Progenitor cell of endocrine pancreas (in vitro differentiated cells): ENCODE data around the gene HYI. TPM values are rescaled to one million over a fixed set of nuclear protein-coding genes. Genes with fewer than 3 reads are reported as not detected.
A peak's percentile ranks its signal among the peaks of the same experiment; 100 is the strongest.
"Not testable (repeated sequence)": the region's sequence is repeated elsewhere in the genome, so short reads cannot be mapped to it uniquely, and the experiment has no call there.

ENCODE experiments used
- DNase-seq: peaks from one replicate; pipeline ENCODE4 v3.0.0; 2021; ENCODE audit warnings: low spot score; ENCODE audit not compliant: unreplicated experiment
- H3K27ac Mint-ChIP-seq: 2 replicates; pipeline ENCODE4 v1.8.0; 2021; ENCODE audit warnings: mild to moderate bottlenecking, moderate library complexity, mixed read lengths
- H3K27me3 Mint-ChIP-seq: 2 replicates; pipeline ENCODE4 v1.8.0; 2021; ENCODE audit warnings: mixed read lengths
- H3K36me3 Mint-ChIP-seq: 2 replicates; pipeline ENCODE4 v1.8.0; 2022; ENCODE audit warnings: mixed read lengths; ENCODE audit not compliant: insufficient read depth
- H3K4me1 Mint-ChIP-seq: 2 replicates; pipeline ENCODE4 v1.8.0; 2021; ENCODE audit warnings: low read depth, mixed read lengths
- H3K4me3 Mint-ChIP-seq: 2 replicates; pipeline ENCODE4 v1.8.0; 2021; ENCODE audit warnings: low read depth, mild to moderate bottlenecking, moderate library complexity, mixed read lengths
- H3K9me3 Mint-ChIP-seq: 2 replicates; pipeline ENCODE4 v1.8.0; 2021; ENCODE audit warnings: low read depth, mixed read lengths
- total RNA-seq: library from RNA; stranded (reverse); gene quantifications from 2 replicates; pipeline ENCODE4 v1.2.1, GENCODE V29; 2021
- TF ChIP-seq, protein P1 (sequence below): fragments of 200-600 bp; sonication (generic); IDR thresholded peaks from one replicate; pipeline ENCODE4 v1.5.0; 2021; ENCODE audit warnings: antibody characterized with exemption, mild to moderate bottlenecking; ENCODE audit not compliant: unreplicated experiment

The HYI gene
- total RNA-seq, 1 donor from 2014 or later, result 52.4 TPM

DNA sequence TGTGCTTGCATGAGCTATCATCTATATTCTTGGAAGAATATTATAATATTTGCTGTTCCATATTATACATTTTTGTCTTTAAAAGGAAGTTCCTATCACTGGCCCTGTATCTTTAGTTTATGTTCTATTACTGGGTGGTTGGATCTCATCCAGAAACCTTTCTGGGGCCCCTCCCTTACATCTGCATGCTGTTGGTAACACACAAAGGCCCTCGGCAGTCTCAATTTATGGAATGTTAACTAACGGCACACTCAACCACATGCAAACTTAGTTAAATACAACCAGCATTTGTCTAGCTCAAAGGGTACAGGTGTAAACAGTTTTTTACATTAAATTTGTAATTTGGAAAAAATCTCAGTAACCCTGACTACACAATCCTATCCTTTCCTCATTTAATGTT, 9.7 kb upstream of the HYI start:
- peaks cover 12% of the 10 kb centered on the region for H3K4me1 Mint-ChIP-seq
- H3K27ac Mint-ChIP-seq, result no peak overlapping the region
- H3K4me3 Mint-ChIP-seq, result no peak overlapping the region
- DNase-seq, result no peak
- TF ChIP-seq, protein P1, sequence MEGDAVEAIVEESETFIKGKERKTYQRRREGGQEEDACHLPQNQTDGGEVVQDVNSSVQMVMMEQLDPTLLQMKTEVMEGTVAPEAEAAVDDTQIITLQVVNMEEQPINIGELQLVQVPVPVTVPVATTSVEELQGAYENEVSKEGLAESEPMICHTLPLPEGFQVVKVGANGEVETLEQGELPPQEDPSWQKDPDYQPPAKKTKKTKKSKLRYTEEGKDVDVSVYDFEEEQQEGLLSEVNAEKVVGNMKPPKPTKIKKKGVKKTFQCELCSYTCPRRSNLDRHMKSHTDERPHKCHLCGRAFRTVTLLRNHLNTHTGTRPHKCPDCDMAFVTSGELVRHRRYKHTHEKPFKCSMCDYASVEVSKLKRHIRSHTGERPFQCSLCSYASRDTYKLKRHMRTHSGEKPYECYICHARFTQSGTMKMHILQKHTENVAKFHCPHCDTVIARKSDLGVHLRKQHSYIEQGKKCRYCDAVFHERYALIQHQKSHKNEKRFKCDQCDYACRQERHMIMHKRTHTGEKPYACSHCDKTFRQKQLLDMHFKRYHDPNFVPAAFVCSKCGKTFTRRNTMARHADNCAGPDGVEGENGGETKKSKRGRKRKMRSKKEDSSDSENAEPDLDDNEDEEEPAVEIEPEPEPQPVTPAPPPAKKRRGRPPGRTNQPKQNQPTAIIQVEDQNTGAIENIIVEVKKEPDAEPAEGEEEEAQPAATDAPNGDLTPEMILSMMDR, result no peak
- H3K27me3 Mint-ChIP-seq, result no peaks in the 10 kb centered on the region
- no peaks in the 10 kb centered on the region for H3K36me3 Mint-ChIP-seq
- peaks cover 16% of the 10 kb centered on the region for H3K9me3 Mint-ChIP-seq

- TF ChIP-seq, protein P1, result no peak
- no peak overlapping the region for H3K27ac Mint-ChIP-seq
- H3K27me3 Mint-ChIP-seq, result no peaks in the 10 kb centered on the region
- no peak overlapping the region for H3K4me3 Mint-ChIP-seq
- DNase-seq, result no peak
- peaks cover 9% of the 10 kb centered on the region for H3K4me1 Mint-ChIP-seq
- no peaks in the 10 kb centered on the region for H3K36me3 Mint-ChIP-seq
- peaks cover 16% of the 10 kb centered on the region for H3K9me3 Mint-ChIP-seq
Observed at GRCh38 chr1:43460988-43461693, 7.4 kb upstream of the HYI start.

DNA sequence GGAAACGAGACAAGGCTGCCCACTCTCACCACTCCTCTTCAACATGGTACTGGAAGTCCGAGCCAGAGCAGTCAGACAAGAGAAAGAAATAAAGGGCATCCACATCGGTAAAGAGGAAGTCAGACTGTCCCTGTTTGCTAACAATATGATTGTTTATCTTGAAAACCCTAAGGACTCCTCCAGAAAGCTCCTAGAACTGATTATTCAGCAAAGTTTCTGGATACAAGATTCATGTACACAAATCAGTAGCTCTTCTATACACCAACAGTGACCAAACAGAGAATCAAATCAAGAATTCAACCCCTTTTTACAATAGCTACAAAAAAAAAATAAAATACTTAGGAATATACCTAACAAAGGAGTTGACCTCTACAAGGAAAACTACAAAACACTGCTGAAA, 4.6 kb upstream of the HYI start:
- H3K36me3 Mint-ChIP-seq, H3K4me1 Mint-ChIP-seq, H3K4me3 Mint-ChIP-seq, H3K27ac Mint-ChIP-seq, H3K27me3 Mint-ChIP-seq, DNase-seq: not testable (repeated sequence)
- H3K9me3 Mint-ChIP-seq, result peaks cover 19% of the 10 kb centered on the region

DNA sequence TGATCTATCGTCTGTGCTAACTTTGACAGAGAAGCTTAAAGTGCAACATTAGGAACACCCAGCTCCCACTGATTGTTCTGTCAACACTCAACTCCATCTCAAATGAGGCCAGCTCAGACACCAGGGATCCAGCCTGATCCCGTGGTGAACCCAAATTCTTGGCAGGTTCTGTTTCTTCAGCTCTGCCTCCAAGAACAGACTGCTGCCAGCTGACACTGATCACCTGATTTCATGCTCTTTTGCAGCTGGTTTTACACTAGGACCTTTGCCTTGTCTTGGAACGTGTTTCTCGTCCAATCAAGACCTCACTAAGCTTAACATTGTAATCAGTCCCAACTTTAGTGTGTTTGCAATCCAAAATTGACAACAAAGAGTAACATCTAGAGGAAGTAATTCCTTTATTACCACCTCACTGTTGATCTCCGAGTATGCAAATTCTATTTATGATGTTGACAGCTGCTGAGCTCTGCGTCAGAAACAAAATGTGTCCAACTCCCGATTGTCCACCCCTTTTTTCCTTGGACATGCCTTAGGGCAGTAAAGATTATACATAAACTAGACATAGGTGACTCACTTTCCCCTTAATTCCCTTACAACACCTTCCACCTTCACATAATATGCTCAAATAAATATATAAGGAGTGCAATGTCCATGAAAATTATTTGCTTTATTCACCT, 1.6 kb upstream of the HYI start:
- Mint-ChIP-seq H3K4me1 (peaks cover 17% of the 10 kb centered on the region), H3K27ac (no peak overlapping the region), H3K36me3 (peaks cover 9% of the 10 kb centered on the region), H3K4me3 (no peak overlapping the region), H3K27me3 (no peaks in the 10 kb centered on the region), H3K9me3 (peaks cover 13% of the 10 kb centered on the region)
- TF ChIP-seq, protein P1, result no peak
- no peak for DNase-seq

DNA sequence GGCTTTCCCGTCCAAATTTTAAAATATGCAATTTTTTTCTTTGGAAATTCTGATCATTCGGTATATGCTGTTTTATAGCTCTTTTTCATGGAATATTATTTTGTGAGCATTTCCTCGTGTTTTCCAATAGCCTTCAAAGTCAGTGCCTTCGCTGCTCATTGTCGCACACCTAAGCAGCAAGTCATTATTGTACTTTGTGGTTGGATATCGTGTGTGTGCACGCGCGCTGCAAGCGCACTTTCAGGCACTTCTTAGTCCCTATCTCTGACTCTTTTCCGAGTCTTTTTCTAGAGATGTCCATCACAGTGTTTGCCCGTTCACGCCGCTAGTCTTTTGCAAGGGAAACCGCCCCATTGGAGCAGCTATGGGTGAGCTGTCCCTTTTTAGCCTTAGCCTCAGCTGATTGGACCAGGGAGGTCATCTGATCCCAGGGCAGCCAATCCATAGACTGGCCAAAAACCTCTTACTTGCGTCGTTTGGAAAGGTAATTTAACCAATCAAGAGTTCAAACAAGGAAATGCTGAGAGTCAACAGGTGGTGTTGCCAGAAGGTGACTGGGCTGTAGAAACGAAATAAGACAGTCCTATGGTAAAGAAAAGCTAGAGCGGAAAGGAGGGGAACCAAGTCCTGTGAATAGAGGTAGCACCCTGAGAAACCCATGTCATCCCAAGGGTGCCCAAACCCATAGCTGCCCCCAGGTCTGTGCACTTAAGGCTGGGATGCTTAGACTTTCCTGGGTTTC, 710 bp upstream of the HYI start:
- TF ChIP-seq, protein P1, result no peak
- Mint-ChIP-seq H3K27me3 (no peaks in the 10 kb centered on the region), H3K4me1 (peaks cover 17% of the 10 kb centered on the region), H3K4me3 (peak overlapping the region; percentile 86), H3K36me3 (peaks cover 10% of the 10 kb centered on the region), H3K9me3 (peaks cover 7% of the 10 kb centered on the region), H3K27ac (peak overlapping the region; percentile 97)
- DNase-seq, result peak; percentile 35
